NCI-H187 (cell line): ENCODE measurements around the gene LIME1.
"Not testable (repeated sequence)": the region's sequence is repeated elsewhere in the genome, so short reads cannot be mapped to it uniquely, and the experiment has no call there.

Experiments
- DNase-seq, 2 experiments: peaks; one replicate each; lab custom pipeline; 2025; lab: John Stamatoyannopoulos, UW

LIME1 gene

DNA sequence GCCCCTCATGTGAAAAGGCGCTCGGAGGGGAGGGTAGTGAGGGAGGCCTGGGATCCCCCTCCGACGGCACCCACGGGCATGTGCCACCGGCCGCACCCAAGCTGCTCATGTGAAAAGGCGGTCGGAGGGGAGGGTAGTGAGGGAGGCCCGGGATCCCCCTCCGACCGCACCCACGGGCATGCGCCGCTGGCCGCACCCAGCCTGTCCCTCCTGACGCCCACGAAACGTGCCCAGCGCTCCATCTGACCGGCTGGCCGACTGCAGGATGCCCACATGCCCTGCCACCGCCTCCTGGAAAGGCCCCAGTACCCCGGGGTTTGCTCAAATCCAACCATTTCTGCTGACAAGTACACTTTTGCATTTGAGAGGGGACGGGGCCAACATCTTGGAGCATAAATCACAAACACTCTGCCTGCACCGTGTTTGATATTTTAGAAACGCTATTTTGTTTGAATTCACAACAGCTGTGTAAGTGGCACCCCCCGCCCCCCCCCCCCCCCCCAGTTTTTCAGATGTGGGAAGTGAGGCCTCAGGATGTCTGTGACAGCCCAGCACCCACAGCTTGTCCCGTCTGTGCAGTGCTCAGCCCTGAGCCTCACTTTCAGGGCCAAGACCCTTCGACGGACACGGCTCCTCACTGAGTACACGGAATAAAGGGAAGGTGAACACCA is 37.2 kb downstream of the LIME1 start:
- DNase-seq: no peak

GRCh38 chr20:63774306-63774705 is 37.8 kb downstream of the LIME1 start:
- no peak for DNase-seq

DNA sequence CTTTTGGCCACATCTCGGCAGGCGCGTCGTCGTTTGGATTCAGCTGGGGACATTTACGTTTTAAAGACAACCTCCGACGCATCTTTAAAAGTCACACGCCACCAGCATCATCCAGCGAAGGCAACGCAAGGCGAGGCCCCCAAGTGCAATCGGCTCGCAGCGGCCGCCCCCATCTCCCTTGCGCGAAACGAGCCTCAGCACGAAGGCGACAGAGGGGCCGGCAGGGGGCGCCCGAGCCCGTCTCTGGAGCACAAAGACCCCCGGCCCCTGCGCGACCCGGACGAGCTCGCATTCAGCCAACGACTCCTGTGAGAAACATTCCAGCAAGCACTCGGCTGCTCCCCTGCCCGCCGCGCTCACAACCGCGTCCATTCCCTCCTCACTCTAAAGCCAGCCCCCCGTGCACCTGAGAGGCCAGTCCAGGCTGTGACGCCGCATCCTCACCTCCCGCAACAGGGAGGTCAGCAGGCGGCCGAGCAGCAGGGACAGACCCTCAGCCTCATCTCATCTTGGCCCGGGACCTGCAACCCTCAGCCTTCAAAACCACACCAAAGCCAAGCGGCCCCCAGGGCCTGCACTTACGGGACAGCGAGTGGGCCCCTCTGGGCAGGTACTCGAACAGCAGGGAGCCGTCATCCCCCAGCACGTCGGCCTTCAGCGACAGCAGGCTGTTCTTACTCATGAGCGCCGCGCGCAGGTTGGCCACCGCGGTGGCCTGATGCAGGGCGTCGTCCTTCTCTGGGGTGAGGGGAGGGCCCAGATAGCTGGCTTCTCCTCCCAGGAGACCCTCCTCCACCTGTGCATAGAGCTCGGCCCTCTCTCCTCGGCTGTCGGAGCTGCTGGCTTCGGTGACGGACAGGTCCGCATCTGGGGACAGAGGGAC is 38.9 kb downstream of the LIME1 start:
- DNase-seq: no peak

DNA sequence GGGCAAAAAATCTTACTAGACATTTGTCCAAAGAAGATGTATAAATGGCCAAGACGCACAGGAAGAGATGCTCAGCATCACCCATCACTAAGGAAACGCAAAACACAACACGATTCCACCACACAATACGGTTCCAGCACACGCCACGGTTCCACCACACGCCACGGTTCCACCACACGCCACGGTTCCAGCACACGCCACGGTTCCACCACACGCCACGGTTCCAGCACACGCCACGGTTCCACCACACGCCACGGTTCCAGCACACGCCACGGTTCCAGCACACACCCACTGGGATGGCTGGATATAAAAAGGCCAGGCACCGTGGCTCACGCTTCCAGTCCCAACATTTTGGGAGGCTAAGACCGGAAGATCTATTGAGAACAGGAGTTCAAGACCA is 40.4 kb downstream of the LIME1 start:
- not testable (repeated sequence) for DNase-seq

DNA sequence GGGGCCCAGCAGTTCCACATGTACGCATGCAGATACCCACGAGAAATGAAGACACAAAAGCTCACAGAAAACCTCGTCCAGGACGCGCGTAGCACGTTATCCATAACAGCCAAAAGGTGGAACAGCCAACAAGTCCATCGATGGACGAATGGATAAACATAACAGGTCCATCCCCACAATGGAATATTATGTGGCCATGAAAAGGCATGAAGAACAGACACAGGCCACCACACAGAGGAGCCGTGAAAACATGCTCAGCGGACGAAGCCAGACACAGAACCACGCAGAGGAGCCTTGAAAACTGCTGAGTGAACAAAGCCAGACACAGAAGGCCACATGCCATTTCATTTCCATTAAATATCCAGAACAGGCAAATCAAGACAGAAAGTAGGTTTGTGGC is 41.1 kb downstream of the LIME1 start:
- DNase-seq: no peak

DNA sequence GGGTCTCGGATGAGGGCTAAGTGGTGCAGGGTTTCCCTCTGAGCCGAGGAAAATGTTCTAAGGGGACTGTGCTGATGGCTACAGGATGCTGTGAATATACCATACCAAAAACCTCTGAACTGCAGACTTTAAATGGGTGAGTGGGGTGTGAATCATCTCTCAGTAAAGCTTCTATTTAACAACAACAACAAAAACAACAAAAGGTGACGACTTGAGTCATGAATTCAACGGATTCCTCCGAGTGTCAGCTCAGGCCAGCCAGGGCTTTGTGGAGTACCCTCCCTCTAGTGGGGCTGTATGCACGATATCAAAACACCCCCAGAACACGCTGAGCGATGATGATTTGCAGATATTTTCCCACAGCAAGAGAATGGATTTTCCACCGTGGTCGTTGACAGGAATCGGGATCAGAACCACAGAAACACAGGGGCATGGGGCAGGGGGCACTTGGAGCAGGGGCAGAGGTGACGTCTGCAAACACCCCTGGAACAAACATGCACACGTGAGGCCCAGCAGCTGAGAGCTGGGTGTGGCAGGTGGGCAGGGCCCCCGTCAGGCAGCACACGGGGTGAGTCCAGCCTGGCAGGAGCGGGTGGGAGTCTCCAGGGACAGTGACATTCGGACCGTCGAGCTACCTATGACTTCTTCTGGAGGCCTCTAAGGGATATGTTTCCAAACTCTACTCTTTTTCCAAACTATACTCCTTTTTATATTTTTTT is 41.7 kb downstream of the LIME1 start:
- DNase-seq: no peak

- no peak for DNase-seq
These were observed 42.4 kb downstream of the LIME1 start for GRCh38 chr20:63778857-63779256.

DNA sequence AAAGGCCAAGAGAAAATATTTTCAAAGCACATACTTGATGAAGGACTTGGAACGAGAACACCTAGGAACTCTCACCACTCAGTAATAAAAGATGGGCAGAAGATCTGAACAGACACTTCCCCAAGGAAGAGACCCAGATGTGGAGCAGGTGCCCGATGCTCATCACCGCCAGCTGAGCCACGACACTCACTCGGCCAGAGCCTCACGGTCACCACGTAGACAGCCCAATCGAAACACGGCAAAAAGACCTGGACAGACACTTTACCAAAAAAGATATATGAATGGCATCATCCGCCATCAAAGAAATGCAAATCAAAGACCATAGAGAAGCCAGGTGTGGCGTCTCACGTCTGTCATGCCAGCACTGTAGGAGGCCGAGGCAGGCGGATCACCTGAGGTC is 44.7 kb downstream of the LIME1 start:
- no peak for DNase-seq

DNA sequence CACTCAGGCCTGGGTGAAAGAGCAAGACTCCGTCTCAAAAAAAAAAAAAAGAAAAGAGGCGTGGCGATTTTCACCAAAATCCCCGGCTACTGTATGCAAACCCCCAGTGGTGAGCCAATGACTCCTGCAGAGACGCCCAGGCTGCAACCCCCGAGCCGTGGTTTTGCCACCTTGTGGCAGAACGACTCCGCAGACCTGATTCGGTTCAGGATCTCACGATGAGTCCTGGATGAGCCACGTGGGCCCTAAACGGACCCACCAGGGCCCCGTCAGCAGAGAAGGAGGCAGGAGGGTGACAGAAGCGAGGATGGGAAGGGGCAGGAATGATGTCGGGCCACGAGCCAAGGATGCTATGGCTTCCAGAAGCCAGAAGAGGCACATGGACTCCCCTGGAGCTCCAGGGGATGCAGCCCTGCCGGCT is 45.6 kb downstream of the LIME1 start:
- no peak for DNase-seq

DNA sequence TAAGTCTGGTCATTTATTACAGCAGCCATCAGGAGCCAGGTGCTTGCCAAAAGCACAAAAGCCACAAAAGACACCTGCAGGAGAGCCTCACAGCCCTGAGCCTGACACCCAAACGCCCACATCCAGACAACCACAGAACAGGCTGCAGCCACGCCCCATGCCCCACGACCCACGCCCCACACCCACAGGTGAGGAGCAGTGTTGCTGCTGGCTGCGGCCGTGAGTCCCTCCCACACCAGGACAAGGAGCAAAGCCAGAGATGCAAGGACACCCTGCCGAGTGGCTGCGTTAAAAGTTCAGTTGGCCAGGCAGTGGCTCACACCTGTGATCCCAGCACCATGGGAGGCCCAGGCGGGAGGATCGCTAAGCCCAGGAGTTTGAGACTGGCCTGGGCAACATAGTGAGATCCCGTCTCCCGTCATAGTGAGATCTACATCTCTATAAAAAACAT is 46.1 kb downstream of the LIME1 start:
- no peak for DNase-seq

DNA sequence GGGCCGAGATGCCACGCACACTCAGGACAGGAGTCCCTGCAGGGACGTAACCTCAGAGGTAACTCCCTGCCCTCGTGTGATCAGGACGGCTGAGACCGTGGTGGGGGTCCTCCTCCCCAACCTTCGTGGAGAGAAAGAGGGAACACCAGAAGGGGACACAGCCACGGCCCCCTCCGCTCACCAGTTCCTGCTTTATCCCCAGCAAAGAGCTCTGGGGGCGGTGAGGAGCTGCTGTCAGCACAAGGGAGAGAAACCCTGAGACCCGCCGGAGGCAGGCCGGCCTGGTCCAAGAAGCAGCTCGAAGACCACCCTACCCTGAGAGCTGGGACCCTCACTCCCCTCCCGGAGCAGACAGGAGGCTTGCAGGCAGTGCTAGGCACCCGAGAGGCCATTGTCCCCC is 47.5 kb downstream of the LIME1 start:
- no peak for DNase-seq

DNA sequence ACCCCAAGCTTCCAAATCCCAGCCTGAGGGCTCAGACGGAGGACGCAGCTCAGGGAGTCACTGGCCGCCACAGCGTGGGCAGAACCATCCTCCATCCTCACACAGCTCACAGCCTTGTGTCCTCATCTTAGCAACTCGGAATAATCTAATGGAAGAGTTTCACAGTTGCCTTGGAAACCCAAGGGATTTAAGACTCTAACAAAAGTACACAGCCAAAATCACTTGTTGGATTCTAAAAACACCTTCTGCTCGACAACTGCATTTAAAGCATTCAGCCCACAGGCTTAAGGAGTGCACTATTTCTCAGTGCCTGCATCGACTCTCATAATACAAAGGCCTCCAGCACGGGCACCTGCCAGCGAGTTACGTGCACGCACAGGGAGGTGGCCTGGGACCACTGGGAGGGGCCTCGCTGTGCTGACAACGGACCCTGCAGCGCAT is 49.2 kb downstream of the LIME1 start:
- DNase-seq: no peak

DNA sequence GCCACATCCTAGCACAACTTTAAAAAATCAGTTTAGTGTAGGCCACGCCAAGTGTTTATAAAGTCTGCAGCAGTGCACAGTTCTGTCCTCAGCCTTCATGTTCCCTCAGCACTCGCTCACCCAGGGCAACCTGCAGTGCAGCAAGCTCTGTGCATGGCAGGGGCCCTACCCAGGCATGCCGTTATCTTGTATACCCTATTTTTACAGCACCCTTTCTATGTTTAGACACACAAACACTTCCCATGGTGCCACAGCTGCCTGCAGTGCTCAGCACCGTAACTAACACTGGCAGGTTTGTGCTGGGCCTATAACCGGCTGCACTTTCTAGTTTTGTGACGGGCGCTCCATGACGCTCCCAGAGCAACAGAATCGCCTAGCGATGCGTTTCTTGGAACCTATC is 50.8 kb downstream of the LIME1 start:
- DNase-seq: no peak

GRCh38 chr20:63787749-63788148 is 51.3 kb downstream of the LIME1 start:
- DNase-seq: no peak
